ENCODE data around the gene UBXN11.

UBXN11 gene

GRCh38 chr1:26290122-26290881 lies 16.1 kb downstream of the UBXN11 start:
- H3K4me3 ChIP-seq (ENCODE audit: low read length), result no peak overlapping the region
- no peak for TF ChIP-seq ZNF274 (IDR thresholded peaks at IDR 0.05; ENCODE audit: low read depth, low read length)

GRCh38 chr1:26289158-26290059 lies 17.0 kb downstream of the UBXN11 start:
- no peak overlapping the region for H3K4me3 ChIP-seq (ENCODE audit: low read length)
- TF ChIP-seq ZNF274 (IDR thresholded peaks at IDR 0.05; ENCODE audit: low read depth, low read length), result no peak

GRCh38 chr1:26288311-26288941 lies 18.0 kb downstream of the UBXN11 start:
- H3K4me3 ChIP-seq (ENCODE audit: low read length), result no peak overlapping the region
- TF ChIP-seq ZNF274 (IDR thresholded peaks at IDR 0.05; ENCODE audit: low read depth, low read length), result no peak

- H3K4me3 ChIP-seq (ENCODE audit: low read length), result no peak overlapping the region; the same call in 1 of the 2 replicates
- TF ChIP-seq ZNF274 (IDR thresholded peaks at IDR 0.05; ENCODE audit: low read depth, low read length), result no peak
Measured at GRCh38 chr1:26287811-26288210, 18.6 kb downstream of the UBXN11 start.

GRCh38 chr1:26287033-26287711 lies 19.3 kb downstream of the UBXN11 start:
- TF ChIP-seq ZNF274 (IDR thresholded peaks at IDR 0.05; ENCODE audit: low read depth, low read length), result no peak
- no peak overlapping the region; the same call in 1 of the 2 replicates for H3K4me3 ChIP-seq (ENCODE audit: low read length)

- H3K4me3 ChIP-seq (ENCODE audit: low read length), result no peak overlapping the region
- no peak for TF ChIP-seq ZNF274 (IDR thresholded peaks at IDR 0.05; ENCODE audit: low read depth, low read length)
Measured at GRCh38 chr1:26286064-26286416, 20.4 kb downstream of the UBXN11 start.

GRCh38 chr1:26285366-26286063 lies 20.9 kb downstream of the UBXN11 start:
- TF ChIP-seq ZNF274 (IDR thresholded peaks at IDR 0.05; ENCODE audit: low read depth, low read length), result no peak

DNA sequence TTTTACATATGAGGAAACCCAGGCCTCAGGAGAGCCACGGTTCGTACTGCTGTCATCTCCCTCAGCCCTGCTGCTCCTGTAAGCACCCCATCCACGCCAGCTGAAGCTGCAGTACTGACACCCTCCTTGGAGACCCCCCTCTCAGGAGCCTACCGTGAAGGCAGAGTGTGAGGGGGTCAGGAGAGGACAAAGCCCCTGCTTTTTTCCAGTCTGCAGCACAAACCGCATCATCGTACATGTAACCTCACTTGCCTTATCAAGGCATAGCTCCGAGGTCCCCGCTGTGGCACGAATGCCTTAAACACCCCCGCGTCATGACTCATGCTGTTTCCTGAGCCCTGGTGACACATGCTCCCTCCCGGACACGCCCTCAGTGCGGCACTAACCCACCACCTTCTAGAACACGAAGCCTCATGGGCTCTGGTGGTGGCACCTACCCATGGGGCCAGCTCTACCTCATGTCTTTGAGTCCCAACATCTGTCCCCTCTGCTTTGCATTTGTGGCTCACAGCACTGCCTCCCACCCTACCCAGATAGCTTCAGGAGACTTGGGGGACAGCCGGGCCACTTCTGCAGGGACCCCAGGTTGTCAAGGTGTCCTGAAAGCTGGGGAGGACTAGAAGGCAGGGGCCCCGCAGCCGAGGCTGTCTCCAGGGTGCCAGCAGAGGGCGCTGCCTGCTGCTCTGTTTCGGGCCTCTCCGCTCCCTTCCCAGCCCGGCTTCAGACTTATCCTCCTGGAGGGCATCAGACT lies 21.7 kb downstream of the UBXN11 start:
- no peak overlapping the region for H3K4me3 ChIP-seq (ENCODE audit: low read length)
- TF ChIP-seq ZNF274 (IDR thresholded peaks at IDR 0.05; ENCODE audit: low read depth, low read length), result no peak

More at GRCh38 chr1:26285366-26286063, 20.9 kb downstream of the UBXN11 start:
- no peak overlapping the region for H3K4me3 ChIP-seq (ENCODE audit: low read length)

DNA sequence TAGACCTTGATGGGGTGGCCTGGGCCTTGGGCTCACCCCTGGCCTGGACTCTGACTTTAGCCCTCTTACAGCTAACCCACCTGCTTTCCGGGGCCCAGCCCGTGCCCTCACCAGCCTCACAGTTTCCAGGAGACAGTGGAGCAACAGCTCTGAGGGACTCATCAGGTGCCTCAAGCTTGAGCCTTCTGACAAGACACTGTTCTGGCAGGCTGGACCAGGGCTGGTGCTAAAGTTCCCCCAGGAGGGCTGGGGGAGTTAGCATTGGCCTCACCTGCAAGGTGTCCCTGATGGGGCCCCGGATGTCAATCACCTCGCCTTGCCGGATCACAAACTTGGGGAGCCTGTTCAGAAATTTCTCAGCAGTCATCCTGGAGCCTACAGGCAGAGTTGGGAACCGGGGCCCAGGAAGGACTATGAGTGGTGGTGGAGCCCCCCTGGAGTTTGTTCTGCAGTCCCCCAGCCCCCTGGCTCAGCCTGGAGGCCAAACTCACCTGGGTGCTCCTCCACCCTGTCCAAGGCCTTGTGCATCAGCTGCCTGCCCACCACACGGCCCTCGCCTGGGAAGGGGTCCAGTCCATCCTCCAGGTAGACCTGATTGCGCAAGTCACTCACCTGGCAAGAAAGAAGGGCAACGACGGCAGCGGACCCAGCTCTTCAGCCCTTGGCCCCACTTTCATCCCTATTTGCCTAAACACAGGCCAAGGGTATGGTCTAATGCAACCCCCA lies 22.4 kb downstream of the UBXN11 start:
- TF ChIP-seq ZNF274 (IDR thresholded peaks at IDR 0.05; ENCODE audit: low read depth, low read length), result no peak
- no peak overlapping the region for H3K4me3 ChIP-seq (ENCODE audit: low read length)

DNA sequence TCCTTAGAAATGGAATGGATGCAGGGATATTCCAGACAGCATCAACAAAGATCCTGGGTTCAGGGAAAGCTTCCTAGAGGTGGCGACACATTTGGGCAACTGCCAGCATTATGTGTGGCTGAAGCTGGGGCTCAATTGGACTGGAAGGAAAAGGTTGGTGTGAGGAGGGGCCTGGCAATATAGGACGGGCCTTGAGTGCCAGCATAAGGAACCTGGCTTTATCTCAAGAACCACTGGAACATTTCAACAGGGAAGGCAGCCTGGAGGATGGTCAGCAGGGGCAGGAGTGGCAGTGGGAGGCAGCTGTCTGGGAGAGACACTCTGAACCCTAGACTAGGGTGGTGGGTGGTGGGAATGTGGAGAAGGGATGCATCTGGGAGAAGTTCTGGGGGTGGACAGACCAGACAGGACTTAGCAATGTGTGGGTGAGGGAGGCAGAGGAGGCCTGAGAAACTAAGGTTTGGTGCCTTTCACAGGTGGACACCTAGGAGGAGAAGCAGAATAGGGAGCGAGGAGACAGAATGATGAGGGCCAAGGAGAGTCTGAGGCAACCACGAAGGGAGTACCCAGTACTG lies 23.1 kb downstream of the UBXN11 start:
- TF ChIP-seq ZNF274 (IDR thresholded peaks at IDR 0.05; ENCODE audit: low read depth, low read length), result no peak
- no peak overlapping the region for H3K4me3 ChIP-seq (ENCODE audit: low read length)

- TF ChIP-seq ZNF274 (IDR thresholded peaks at IDR 0.05; ENCODE audit: low read depth, low read length), result no peak
- H3K4me3 ChIP-seq (ENCODE audit: low read length), result no peak overlapping the region
Measured at GRCh38 chr1:26282401-26282918, 24.0 kb downstream of the UBXN11 start.

DNA sequence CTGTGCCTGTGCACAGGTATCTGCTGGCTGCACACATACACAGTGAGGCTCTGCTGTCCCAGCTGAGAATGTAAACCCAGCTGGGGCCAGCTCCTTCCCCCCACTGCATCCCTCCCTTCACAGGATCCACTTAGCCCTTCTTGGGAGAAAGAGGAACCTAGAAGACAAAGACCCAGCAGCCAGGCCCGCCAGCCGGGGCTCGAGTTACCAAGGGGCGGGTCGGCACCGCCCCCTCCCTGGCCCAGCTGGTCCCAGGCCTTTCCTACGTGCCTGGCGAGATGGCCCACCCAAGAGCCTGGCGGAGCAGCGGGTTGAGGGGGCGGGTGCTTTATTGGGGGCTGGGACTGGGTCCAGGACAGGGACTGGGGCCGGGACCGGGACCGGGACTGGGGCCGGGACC lies 24.5 kb downstream of the UBXN11 start:
- no peak for TF ChIP-seq ZNF274 (IDR thresholded peaks at IDR 0.05; ENCODE audit: low read depth, low read length)
- H3K4me3 ChIP-seq (ENCODE audit: low read length), result no peak overlapping the region

All from GM08714 (cell line).